DOHH2 (cell line): ENCODE data around the gene OR1L4.

ENCODE experiments used
- H3F3A ChIP-seq: fragments of 200-600 bp; sonication (generic), shearing (Covaris generic); 2 replicates; pipeline ENCODE4 v1.6.0; 2016; ENCODE audit warnings: antibody characterized with exemption, mild to moderate bottlenecking; ENCODE audit not compliant: control insufficient read depth, insufficient read depth
- H3K27ac ChIP-seq: fragments of 200-600 bp; sonication (generic); 2 replicates; pipeline ENCODE4 v1.5.1; 2014; ENCODE audit warnings: low read depth, mild to moderate bottlenecking, low read length, moderate library complexity
- H3K27me3 ChIP-seq: fragments of 200-600 bp; sonication (generic); 2 replicates; pipeline ENCODE4 v1.6.1; 2014; ENCODE audit warnings: mild to moderate bottlenecking, low read length, mixed read lengths; ENCODE audit not compliant: control insufficient read depth
- H3K36me3 ChIP-seq: fragments of 200-600 bp; sonication (generic); 2 replicates; pipeline ENCODE4 v1.6.1; 2014; ENCODE audit warnings: mild to moderate bottlenecking, low read length, moderate library complexity, mixed read lengths; ENCODE audit not compliant: control insufficient read depth
- H3K4me1 ChIP-seq: fragments of 200-600 bp; sonication (generic); 2 replicates; pipeline ENCODE4 v1.6.1; 2014; ENCODE audit warnings: mild to moderate bottlenecking, low read length, mixed read lengths; ENCODE audit not compliant: control insufficient read depth
- H3K4me2 ChIP-seq: fragments of 200-600 bp; sonication (generic); 2 replicates; pipeline ENCODE4 v1.6.0; 2014; ENCODE audit warnings: mild to moderate bottlenecking, low read length, moderate library complexity
- H3K4me3 ChIP-seq: fragments of 200-600 bp; sonication (generic); 2 replicates; pipeline ENCODE4 v1.5.1; 2014; ENCODE audit warnings: mild to moderate bottlenecking, low read length, mixed read lengths
- H3K79me2 ChIP-seq: fragments of 200-600 bp; sonication (generic); 2 replicates; pipeline ENCODE4 v1.6.1; 2014; ENCODE audit warnings: mild to moderate bottlenecking, low read length, mixed read lengths; ENCODE audit not compliant: control insufficient read depth
- H3K9me2 ChIP-seq: fragments of 200-600 bp; sonication (generic); replicated peaks from 2 replicates; pipeline ENCODE4 v1.6.1; 2014; ENCODE audit warnings: mild to moderate bottlenecking, low read length, mixed read lengths; ENCODE audit not compliant: control insufficient read depth
- H3K9me3 ChIP-seq: fragments of 200-600 bp; sonication (generic); 2 replicates; pipeline ENCODE4 v1.6.1; 2014; ENCODE audit warnings: antibody characterized with exemption, low read length, mixed read lengths; ENCODE audit not compliant: control insufficient read depth, insufficient read depth
- H4K20me1 ChIP-seq: fragments of 200-600 bp; sonication (generic); 2 replicates; pipeline ENCODE4 v1.6.0; 2014; ENCODE audit warnings: low read depth, mild to moderate bottlenecking, antibody characterized with exemption, low read length, moderate library complexity; ENCODE audit not compliant: control insufficient read depth, insufficient read depth
- EZH2phosphoT487 ChIP-seq: fragments of 200-600 bp; sonication (generic); IDR thresholded peaks from 2 replicates; pipeline ENCODE4 v1.6.1; 2017; ENCODE audit warnings: borderline replicate concordance, mild to moderate bottlenecking, antibody characterized with exemption, low read length, moderate library complexity, mixed read lengths
- TF ChIP-seq, protein P1 (sequence below): fragments of 200-600 bp; sonication (generic); IDR thresholded peaks from one replicate; pipeline ENCODE4 v1.5.1; 2014; ENCODE audit warnings: antibody characterized with exemption, mild to moderate bottlenecking, low read depth, low read length; ENCODE audit not compliant: poor library complexity, severe bottlenecking

The OR1L4 gene, protein sequence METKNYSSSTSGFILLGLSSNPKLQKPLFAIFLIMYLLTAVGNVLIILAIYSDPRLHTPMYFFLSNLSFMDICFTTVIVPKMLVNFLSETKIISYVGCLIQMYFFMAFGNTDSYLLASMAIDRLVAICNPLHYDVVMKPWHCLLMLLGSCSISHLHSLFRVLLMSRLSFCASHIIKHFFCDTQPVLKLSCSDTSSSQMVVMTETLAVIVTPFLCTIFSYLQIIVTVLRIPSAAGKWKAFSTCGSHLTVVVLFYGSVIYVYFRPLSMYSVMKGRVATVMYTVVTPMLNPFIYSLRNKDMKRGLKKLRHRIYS

DNA sequence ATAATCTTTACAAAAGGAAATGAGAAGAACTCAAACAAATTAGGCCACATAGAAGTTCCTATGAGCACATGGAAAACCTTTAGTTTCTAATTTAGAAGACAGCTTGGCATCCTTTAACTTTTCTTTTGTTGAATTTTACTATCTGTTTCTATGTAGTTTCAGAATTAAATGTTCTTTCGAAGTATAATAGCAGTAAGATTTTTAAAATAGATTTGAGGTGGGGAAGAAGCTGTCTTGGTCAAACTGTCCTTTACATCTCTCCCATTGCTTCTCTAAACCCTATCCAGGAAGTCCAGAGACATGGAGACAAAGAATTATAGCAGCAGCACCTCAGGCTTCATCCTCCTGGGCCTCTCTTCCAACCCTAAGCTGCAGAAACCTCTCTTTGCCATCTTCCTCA lies at the start of gene OR1L4:
TSS of gene OR1L4 (plus strand) at position 301 of the 400 bp plus-strand sequence. CDS start at position 301, 0 bp downstream.
- TF ChIP-seq, protein P1, sequence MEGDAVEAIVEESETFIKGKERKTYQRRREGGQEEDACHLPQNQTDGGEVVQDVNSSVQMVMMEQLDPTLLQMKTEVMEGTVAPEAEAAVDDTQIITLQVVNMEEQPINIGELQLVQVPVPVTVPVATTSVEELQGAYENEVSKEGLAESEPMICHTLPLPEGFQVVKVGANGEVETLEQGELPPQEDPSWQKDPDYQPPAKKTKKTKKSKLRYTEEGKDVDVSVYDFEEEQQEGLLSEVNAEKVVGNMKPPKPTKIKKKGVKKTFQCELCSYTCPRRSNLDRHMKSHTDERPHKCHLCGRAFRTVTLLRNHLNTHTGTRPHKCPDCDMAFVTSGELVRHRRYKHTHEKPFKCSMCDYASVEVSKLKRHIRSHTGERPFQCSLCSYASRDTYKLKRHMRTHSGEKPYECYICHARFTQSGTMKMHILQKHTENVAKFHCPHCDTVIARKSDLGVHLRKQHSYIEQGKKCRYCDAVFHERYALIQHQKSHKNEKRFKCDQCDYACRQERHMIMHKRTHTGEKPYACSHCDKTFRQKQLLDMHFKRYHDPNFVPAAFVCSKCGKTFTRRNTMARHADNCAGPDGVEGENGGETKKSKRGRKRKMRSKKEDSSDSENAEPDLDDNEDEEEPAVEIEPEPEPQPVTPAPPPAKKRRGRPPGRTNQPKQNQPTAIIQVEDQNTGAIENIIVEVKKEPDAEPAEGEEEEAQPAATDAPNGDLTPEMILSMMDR, result no peak
- TF ChIP-seq EZH2phosphoT487, result no peak
- H3K9me2 ChIP-seq, result no peaks in the 10 kb centered on the region
- H3K9me3 ChIP-seq, result peaks cover 14% of the 10 kb centered on the region; the same call in 1 of the 2 replicates
- H3K27me3 ChIP-seq, result peaks cover 2% of the 10 kb centered on the region; the same call in 1 of the 2 replicates
- no peaks in the 10 kb centered on the region for H3F3A ChIP-seq
- no peaks in the 10 kb centered on the region for H3K4me1 ChIP-seq
- H3K4me2 ChIP-seq, result no peak within 1 kb of the TSS
- no peak within 1 kb of the TSS for H3K4me3 ChIP-seq
- H3K27ac ChIP-seq, result no peak within 1 kb of the TSS
- H3K36me3 ChIP-seq, result no peaks in the 10 kb centered on the region
- H4K20me1 ChIP-seq, result no peaks in the 10 kb centered on the region
- H3K79me2 ChIP-seq, result no peaks in the 10 kb centered on the region

DNA sequence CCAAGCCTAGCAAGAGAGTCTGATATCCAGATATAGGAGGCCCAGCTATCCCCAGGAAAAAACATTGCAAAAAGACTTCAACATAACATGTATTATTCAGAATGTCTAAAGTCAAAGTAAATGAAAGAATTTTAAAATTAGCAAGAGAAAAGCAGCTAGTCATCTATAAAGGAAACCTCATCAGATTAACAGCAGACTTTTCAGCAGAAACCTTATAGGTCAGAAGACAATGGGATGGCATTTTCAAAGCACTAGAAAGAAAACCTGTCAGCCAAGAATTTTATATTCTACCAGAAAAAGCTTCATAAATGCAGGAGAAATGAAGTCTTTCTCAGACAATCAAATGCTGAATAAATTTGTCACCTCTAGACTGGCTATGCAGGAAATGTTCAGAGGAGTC lies 38.9 kb upstream of the OR1L4 start:
- no peaks in the 10 kb centered on the region for H3K36me3 ChIP-seq
- H3K79me2 ChIP-seq, result no peaks in the 10 kb centered on the region
- peaks cover 8% of the 10 kb centered on the region; the same call in 1 of the 2 replicates for H3K27me3 ChIP-seq
- H4K20me1 ChIP-seq, result no peaks in the 10 kb centered on the region
- H3K4me2 ChIP-seq, result no peak overlapping the region
- no peak overlapping the region for H3K4me3 ChIP-seq
- no peak overlapping the region for H3K27ac ChIP-seq
- no peaks in the 10 kb centered on the region; the same call in 1 of the 2 replicates for H3K9me3 ChIP-seq
- no peaks in the 10 kb centered on the region for H3F3A ChIP-seq
- no peaks in the 10 kb centered on the region for H3K4me1 ChIP-seq
- H3K9me2 ChIP-seq, result no peaks in the 10 kb centered on the region
- no peak for TF ChIP-seq EZH2phosphoT487
- TF ChIP-seq, protein P1, result no peak

DNA sequence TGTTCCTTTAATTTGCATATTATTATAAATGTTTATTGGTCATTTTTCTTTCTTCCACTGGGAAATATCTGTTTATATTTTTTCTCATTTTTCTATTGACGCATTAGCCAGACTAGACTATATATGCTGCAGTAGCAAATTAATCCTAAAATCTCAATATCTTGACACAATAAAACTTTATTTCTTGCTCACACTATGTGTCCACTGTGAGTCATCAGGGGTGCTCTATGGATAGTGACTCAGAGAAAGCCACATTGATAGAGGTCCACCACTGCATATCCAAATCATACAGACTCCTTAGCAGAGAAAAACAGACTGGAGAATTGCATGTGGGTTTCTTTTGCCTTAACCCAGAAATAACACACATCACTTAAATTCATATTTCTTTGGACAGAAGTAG lies 28.1 kb upstream of the OR1L4 start:
- Histone ChIP-seq H3K4me1 (no peaks in the 10 kb centered on the region), H3K79me2 (no peaks in the 10 kb centered on the region), H3K9me2 (no peaks in the 10 kb centered on the region), H4K20me1 (no peaks in the 10 kb centered on the region), H3K9me3 (no peaks in the 10 kb centered on the region), H3K4me3 (no peak overlapping the region), H3K27ac (no peak overlapping the region), H3K36me3 (no peaks in the 10 kb centered on the region), H3F3A (no peaks in the 10 kb centered on the region), H3K27me3 (no peaks in the 10 kb centered on the region), H3K4me2 (no peak overlapping the region)
- TF ChIP-seq, protein P1, result no peak
- TF ChIP-seq EZH2phosphoT487, result no peak
